ENCODE measurements around the gene CA11.
"Not testable (repeated sequence)": the region's sequence is repeated elsewhere in the genome, so short reads cannot be mapped to it uniquely, and the experiment has no call there.

The CA11 gene

GRCh38 chr19:48663667-48664066, 17.7 kb upstream of the CA11 start:
- no peak overlapping the region for H3K27ac ChIP-seq
- no peak for DNase-seq (ENCODE audit: low spot score)
- ChIA-PET POLR2A (ENCODE audit: low non-redundant PET) (no interaction called here), CTCF (interaction anchor here (0.5 to 0.6 kb wide), 2 partner anchors 13 to 1530 kb away, joined by 3 read pairs; no protein-coding TSS in a partner anchor)
- TF ChIP-seq CTCF (conservative IDR thresholded peaks at IDR 0.05; ENCODE audit: low read depth), result no peak

- peak overlapping the region; percentile 80 for H3K27ac ChIP-seq
- CTCF ChIA-PET, result interaction anchor here (0.6 kb wide), 1 partner anchor 465 kb away, joined by 7 read pairs; no protein-coding TSS in a partner anchor
- DNase-seq (ENCODE audit: low spot score), result no peak
- no peak for TF ChIP-seq CTCF (conservative IDR thresholded peaks at IDR 0.05; ENCODE audit: low read depth)
- POLR2A ChIA-PET (ENCODE audit: low non-redundant PET), result no interaction called here
These were observed 15.7 kb upstream of the CA11 start for GRCh38 chr19:48661711-48662090.

- ChIA-PET CTCF (interaction anchor here (0.6 kb wide), 1 partner anchor 466 kb away, joined by 7 read pairs; no protein-coding TSS in a partner anchor), POLR2A (ENCODE audit: low non-redundant PET) (no interaction called here)
- DNase-seq (ENCODE audit: low spot score), result peak; percentile 95
- no peak for TF ChIP-seq CTCF (conservative IDR thresholded peaks at IDR 0.05; ENCODE audit: low read depth)
- H3K27ac ChIP-seq, result peak overlapping the region; percentile 80
These were observed 15.1 kb upstream of the CA11 start for GRCh38 chr19:48660852-48661710.

- ChIA-PET POLR2A (ENCODE audit: low non-redundant PET) (interaction anchor here (0.7 kb wide), 1 partner anchor 30 kb away, joined by 3 read pairs; no protein-coding TSS in a partner anchor), CTCF (no interaction called here)
These were observed 13.8 kb upstream of the CA11 start for GRCh38 chr19:48659768-48660167.

GRCh38 chr19:48658483-48658882, 12.5 kb upstream of the CA11 start:
- DNase-seq (ENCODE audit: low spot score), result no peak
- ChIA-PET CTCF (no interaction called here), POLR2A (ENCODE audit: low non-redundant PET) (no interaction called here)
- H3K27ac ChIP-seq, result peak overlapping the region; percentile 56
- TF ChIP-seq CTCF (conservative IDR thresholded peaks at IDR 0.05; ENCODE audit: low read depth), result no peak

More at GRCh38 chr19:48659768-48660167, 13.8 kb upstream of the CA11 start:
- no peak for TF ChIP-seq CTCF (conservative IDR thresholded peaks at IDR 0.05; ENCODE audit: low read depth)
- DNase-seq (ENCODE audit: low spot score), result peak; percentile 82
- peak overlapping the region; percentile 80 for H3K27ac ChIP-seq

GRCh38 chr19:48657828-48658227, 11.8 kb upstream of the CA11 start:
- DNase-seq (ENCODE audit: low spot score); CTCF ChIA-PET; POLR2A ChIA-PET (ENCODE audit: low non-redundant PET): not testable (repeated sequence)
- peak overlapping the region; percentile 56 for H3K27ac ChIP-seq

Measured in RWPE1 (cell line).